ENCODE data around the gene KLK12.

KLK12 gene

DNA sequence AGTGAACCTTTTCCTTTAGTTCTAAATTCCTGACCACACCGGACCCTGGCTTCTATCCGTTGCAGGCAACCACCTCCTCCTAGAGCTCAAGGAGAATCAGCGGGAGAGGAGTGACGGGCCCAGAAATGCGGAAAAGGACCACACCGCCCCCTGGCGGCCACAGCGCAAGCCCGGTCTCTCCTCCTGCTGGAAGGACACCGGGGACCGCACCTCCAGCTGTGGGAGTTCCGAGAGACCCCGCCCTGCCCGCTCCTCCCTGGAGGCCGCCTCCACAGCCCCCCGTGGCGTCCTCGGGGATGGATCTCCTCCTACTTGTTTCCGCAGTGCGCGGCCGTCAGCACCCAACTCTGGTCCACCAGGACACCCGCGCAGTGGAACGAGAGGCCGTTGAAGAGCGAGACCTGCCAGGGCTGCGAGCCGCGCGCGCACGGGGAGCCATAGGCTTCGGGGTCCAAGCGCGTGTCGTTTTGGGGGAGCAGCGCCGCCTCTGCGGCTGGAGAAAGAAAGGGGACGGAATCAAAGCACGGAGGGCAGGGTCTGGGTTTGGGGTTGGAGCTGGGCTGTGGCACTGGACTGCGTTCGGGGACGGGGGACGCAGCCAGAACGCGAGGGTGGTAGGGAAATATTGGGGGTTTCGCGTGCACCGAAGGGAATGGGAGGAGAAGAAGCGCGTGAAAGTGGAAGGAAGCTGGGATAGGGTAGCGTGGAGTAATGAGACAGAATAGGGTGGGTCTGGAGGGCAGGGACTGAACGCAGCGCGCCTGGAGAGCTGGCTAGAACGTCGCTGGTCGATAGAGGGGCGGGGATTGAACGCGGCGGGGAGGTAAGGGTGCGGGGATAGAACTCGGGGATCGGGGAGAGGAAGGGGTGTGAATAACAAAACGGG is 17.8 kb downstream of the KLK12 start:
- no peak overlapping the region for H3K27ac ChIP-seq

DNA sequence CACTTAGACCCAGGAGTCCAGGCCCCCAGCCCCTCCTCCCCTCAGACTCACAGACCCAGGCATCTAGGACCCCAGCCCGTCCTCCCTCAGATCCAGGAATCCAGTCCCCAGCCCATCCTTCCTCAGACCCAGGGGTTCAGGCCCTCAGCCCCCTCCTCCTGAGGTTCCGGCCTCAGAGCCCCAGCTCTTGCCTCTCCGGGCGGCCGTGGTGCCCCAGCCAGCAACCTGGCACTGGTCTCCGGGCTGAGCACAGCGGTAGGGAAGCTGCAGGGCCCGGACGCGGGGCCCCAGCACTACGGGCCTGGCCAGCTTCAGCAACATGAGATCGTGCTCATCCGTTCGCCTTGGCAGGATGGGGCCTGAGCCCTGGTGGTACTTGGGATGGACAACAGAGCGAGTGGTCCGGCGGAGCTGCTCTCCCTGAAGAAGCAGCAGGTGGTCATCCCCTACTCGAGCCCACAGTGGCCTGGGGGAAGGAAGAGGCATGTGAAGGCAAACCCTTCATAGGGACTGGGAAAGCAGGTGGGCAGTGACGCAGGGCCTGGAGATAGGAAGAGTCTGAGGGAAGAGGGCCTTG is 19.0 kb downstream of the KLK12 start:
- TF ChIP-seq ZFX (IDR thresholded peaks at IDR 0.05; ENCODE audit: borderline replicate concordance) = no peak
- TF ChIP-seq, protein P1, sequence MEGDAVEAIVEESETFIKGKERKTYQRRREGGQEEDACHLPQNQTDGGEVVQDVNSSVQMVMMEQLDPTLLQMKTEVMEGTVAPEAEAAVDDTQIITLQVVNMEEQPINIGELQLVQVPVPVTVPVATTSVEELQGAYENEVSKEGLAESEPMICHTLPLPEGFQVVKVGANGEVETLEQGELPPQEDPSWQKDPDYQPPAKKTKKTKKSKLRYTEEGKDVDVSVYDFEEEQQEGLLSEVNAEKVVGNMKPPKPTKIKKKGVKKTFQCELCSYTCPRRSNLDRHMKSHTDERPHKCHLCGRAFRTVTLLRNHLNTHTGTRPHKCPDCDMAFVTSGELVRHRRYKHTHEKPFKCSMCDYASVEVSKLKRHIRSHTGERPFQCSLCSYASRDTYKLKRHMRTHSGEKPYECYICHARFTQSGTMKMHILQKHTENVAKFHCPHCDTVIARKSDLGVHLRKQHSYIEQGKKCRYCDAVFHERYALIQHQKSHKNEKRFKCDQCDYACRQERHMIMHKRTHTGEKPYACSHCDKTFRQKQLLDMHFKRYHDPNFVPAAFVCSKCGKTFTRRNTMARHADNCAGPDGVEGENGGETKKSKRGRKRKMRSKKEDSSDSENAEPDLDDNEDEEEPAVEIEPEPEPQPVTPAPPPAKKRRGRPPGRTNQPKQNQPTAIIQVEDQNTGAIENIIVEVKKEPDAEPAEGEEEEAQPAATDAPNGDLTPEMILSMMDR (IDR thresholded peaks at IDR 0.05) = no peak
- no peak overlapping the region for H3K27ac ChIP-seq

More for the DNA sequence above, 17.8 kb downstream of the KLK12 start:
- TF ChIP-seq ZFX (IDR thresholded peaks at IDR 0.05; ENCODE audit: borderline replicate concordance) = no peak
- TF ChIP-seq, protein P1 (IDR thresholded peaks at IDR 0.05) = peak; percentile 96

DNA sequence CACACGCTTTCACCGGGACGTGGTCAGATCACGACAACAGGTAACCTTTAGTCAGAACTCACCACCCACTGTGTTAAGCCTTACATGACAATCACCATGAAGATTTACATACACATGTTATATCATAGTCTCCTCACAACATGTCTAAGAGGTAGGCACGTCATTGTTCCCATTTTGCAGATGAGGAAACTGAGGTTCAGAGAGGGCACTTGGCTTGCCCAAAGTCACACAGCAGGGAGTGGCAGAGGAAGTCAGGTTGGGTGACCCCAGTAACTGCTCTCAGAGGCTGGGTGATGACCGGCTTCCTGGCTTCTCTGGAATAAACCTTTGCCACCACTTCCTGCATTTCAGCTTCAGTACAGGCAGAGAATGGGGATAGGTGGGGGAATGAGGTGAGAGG is 20.6 kb downstream of the KLK12 start:
- H3K27ac ChIP-seq = no peak overlapping the region
- TF ChIP-seq, protein P1 (IDR thresholded peaks at IDR 0.05) = no peak
- no peak for TF ChIP-seq ZFX (IDR thresholded peaks at IDR 0.05; ENCODE audit: borderline replicate concordance)

DNA sequence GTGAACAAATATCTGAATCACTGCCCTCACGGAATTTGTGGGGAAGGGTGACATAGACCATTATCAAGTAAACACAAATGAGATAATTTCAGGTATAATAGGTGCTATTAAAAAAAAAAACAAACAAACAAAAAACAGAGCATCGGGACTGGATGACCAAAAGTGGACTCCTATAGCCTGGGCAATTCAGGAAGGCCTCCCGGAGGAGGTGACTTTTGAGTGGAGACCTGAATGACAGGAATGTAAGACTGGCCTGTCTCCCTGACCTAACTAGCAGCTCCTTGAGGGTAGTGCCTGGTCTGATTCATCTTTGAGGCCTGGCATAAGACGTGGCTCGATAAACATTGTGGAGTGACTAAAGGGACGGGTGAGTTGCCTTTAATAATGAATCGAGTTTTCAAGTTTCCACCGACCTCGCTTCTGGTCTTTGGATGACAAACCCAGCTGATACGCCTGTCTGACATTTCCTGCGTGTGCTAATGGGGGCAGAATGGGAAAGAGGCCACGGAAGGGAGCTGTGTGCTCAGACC is 22.1 kb downstream of the KLK12 start:
- no peak overlapping the region for H3K27ac ChIP-seq
- TF ChIP-seq, protein P1 (IDR thresholded peaks at IDR 0.05) = no peak
- no peak for TF ChIP-seq ZFX (IDR thresholded peaks at IDR 0.05; ENCODE audit: borderline replicate concordance)

DNA sequence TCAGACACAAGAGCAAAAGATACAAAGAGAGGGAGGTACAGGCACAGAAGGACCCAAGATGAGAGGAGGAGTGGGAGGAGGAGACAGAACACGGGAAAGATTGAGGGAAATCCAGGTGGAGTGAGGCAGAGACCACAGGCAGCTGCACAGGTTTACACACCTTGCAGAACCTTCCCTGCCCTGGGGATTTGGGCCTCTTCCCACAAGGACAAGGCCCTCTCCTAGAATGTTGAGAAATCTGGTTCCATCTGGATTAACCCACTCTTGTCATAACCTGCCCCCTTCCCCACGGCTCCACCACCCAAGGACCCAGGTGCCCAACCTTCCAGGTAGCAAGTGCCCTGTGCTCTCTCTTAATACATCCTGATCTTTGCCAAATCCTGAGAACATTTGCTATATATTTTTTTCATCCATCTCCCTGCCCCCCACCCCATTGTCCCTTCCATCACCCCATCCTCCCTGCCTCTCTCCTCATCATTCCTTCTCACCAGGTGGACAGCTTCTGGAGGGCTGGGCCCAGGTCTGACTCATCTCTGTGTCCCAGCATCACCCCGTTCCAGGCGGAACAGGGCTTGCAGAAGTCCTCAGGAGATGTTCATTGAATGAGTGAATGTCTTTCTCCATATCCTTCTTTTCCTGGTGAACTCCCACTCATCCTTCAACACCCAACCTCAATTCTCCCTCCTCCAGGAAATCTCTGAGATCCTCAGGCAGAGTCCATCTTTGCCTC is 24.6 kb downstream of the KLK12 start:
- no peak for TF ChIP-seq ZFX (IDR thresholded peaks at IDR 0.05; ENCODE audit: borderline replicate concordance)
- no peak overlapping the region for H3K27ac ChIP-seq

DNA sequence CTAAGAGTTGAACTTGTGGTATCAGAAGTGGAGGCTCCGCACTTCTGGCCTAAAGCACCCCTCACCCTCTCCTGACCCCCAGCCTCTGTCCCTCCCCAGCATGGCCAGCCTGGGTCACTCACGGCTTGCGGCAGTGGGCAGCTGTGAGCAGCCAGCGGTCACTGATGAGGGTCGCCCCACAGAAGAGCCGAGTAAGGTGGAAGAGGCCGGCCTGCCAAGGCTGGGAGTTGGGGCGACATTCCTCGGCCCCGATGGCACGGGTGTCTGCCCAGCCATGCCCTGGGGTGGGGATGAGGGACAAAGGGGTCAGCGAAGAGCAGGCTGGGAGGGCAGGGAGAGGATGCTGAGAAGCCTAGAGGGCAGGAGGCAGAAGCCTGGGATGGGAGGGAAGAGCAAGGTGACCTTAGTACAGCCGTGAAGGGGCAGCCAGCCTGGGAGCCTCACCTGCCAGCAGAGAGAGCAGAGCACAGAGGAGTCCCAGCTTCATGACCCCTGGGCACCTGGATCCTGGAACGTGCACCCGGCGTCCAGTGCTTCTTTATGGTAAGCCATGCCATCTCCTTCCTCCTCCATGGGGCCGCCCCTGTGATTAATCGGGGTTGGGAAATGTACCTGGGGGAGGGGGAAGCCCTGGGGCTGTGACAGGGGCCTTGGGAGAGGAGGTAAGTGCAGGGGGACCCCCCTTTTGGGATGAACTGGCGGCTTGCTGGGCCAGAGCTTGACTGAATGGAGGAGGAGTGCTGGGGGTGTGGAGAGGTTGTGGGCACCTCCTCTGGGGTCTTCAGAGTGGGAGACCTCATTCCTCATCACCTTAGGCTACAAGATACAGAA is 25.5 kb downstream of the KLK12 start:
- TF ChIP-seq ZFX (IDR thresholded peaks at IDR 0.05; ENCODE audit: borderline replicate concordance) = no peak
- TF ChIP-seq, protein P1 (IDR thresholded peaks at IDR 0.05) = no peak
- H3K27ac ChIP-seq = no peak overlapping the region

DNA sequence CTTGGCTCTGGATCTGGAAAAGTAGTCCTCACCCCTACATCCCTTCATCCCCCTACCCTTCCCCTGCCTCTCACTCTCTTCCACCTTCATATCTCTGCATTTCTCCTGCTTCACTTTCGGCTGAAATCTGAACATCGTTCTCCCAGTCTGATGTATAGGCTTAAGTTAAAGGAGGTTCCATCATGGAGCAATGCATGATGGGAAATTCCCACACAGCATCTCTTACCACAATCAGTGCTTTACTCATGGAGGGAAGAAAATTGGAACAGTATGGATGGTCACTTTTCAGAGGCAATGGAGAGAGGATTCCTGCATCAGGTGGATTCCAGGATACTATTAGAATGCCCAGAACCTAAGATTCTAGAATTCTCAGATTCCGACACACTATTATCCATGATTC is 27.3 kb downstream of the KLK12 start:
- H3K27ac ChIP-seq = no peak overlapping the region
- TF ChIP-seq, protein P1 (IDR thresholded peaks at IDR 0.05) = no peak
- TF ChIP-seq ZFX (IDR thresholded peaks at IDR 0.05; ENCODE audit: borderline replicate concordance) = no peak

All from 22Rv1 (cell line).